Stromal cell of bone marrow (primary cell): ENCODE measurements around the gene ARMH1.

Experiments
- DNase-seq: peaks from one replicate; pipeline ENCODE4 v3.0.0-alpha.2; 2012; ENCODE audit warnings: low read depth

The ARMH1 gene

DNA sequence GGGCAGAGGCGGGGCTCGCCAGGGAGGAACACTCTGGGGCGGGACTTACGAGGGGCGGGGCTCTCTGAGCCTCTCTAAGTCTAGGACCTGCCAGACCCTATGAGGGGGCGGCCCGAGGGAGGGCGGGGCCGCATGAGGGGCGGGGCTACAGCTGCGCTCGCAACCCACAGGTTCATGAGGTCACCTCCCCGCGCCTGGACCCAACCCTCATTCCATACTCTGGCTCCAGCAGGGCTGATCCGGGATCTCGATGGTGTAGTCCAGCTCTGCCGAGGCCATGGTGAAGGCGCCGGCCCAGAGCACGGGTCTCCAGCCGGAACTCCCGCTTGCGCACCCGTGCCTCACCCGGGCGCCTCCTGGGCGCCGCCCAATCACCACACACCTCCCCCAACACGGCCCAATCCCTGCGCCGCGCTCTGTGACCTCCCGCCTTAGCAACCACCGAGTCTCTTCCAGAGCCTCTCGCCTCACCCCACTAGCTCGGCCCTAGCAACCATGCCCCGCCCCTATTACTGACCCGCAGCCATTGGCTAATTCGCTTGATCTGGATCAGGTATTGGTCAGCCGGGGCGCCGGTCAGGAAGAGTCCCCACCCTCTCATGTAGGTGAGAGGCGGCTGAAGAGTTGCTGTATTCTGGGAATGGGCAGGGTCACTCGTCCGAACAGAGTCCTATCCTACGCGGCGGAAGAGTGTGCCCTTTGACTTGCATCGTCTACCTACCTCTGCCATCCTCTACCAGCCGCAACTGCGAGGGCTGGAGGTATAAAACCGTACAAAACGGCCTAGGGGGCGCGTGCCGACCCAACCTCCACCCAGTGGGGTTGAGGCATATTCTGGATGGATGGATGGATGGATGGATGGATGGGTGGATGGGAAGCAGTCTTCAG, at the start of gene ARMH1, which contains the start of gene TMEM53:
Gene ARMH1 (plus strand): TSS at position 602 of the 888 bp plus-strand sequence. CDS start 14,984 bp downstream, outside the sequence.
Gene TMEM53 (minus strand): TSS at position 369 of the 888 bp plus-strand sequence. CDS start 90 bp downstream, at position 279.
- DNase-seq, result peak; percentile 99

DNA sequence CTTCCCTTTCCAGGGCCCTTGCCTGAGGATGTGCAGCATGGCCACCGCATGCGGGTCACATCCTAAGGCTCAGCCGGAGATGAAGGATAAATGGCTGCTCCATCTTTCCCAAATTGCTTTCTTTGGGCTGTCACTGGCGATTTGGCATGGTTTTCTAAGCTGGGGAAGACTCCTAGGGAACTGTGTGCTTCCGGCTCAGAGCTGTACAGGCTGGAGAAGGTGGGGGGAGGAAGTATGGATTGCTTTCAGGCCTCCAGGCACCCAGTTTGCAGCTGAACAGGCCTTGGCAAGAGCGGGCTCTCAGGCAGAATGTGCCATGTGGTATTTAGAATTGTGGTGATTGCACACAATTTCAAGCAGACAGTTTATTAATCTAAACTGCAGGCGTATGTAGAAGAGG, 49.2 kb upstream of the ARMH1 start:
- no peak for DNase-seq

DNA sequence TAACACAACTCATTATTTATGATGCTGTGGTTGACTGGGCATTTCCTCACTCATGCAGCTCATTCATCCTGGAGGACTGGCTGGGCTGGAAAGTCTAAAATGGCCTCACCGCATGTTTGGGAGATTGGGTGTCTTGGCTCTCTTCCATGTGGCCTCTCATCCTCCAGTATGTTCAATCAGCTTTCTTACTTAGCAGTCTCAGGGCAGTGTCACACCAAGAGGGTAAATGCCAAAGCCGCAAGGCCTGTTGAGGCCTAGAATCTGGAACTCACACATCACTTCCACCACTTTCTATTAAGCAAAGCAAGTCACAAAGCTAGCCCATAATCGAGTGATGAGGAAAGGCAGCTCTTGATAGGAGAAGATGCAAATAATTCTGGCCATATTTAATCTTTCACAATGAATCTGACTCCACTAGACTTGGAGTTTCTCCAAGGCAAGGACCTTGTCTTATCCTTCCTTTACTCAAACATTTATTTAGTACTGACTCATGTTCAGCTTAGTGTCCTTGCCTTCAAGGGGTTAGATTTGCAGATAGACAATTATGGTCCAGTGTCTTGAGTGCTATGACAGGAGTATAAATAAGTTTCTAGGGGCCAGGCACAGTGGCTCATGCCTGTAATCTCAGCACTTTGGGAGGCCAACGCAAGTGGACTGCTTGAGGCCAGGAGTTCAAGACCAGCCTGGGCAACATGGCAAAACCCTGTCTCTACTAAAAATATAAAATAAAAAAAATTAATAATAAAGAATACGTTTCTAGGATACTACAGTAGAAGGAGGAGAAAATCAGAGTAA, 45.4 kb upstream of the ARMH1 start:
- DNase-seq, result peak; percentile 80

GRCh38 chr1:44630116-44630515, 44.4 kb upstream of the ARMH1 start:
- DNase-seq, result no peak

GRCh38 chr1:44631333-44631646, 43.2 kb upstream of the ARMH1 start:
- DNase-seq, result no peak

DNA sequence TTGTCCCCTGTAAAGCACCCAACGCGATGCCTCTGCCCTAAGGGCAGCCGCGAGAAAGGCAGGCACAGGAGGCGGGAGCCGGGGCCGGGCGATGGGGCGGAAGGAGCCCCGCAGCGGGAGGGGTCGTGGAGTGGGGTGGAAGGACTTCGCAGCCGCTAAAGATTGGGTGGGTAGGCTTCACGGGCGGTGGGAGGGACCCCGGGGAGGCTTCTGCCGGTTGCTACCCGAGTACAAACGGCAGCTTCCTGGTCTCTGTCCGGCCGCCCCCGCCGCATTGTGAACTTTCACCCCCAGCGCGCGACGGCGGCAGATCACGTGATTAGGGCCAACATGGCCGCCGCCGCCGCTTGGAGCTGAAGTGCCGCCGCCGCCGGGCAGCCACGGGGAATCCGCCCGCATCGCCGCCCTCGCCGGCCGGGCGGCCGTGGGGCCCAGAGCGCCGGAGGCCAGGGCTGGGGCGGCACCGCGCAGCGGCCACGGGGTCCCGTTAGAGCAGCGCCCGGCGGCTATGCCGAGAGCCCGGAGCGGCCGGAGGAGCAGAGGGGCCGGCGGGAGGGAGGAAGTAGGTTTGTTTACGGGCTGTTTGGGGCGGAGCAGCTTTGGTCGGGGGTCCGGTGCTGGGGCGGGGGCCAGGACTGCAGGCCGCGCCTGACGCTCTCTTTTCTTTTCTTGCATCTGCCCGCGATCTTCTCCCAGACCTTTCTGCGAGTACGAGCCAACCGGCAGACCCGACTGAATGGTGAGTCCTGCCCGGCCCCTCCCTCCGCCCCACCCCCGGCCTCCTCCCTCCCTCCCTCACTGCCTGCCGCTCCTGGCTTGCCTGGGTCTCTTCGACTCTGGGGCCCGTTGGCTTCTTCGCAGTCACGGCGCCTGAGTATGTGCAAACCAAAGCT, 42.6 kb upstream of the ARMH1 start:
- peak; percentile 69 for DNase-seq

GRCh38 chr1:44632598-44632997, 41.9 kb upstream of the ARMH1 start:
- DNase-seq, result no peak

GRCh38 chr1:44634606-44635189, 39.8 kb upstream of the ARMH1 start:
- no peak for DNase-seq

- DNase-seq, result no peak
These were observed 39.1 kb upstream of the ARMH1 start for GRCh38 chr1:44635439-44635838.

GRCh38 chr1:44636083-44636687, 38.3 kb upstream of the ARMH1 start:
- DNase-seq, result no peak

DNA sequence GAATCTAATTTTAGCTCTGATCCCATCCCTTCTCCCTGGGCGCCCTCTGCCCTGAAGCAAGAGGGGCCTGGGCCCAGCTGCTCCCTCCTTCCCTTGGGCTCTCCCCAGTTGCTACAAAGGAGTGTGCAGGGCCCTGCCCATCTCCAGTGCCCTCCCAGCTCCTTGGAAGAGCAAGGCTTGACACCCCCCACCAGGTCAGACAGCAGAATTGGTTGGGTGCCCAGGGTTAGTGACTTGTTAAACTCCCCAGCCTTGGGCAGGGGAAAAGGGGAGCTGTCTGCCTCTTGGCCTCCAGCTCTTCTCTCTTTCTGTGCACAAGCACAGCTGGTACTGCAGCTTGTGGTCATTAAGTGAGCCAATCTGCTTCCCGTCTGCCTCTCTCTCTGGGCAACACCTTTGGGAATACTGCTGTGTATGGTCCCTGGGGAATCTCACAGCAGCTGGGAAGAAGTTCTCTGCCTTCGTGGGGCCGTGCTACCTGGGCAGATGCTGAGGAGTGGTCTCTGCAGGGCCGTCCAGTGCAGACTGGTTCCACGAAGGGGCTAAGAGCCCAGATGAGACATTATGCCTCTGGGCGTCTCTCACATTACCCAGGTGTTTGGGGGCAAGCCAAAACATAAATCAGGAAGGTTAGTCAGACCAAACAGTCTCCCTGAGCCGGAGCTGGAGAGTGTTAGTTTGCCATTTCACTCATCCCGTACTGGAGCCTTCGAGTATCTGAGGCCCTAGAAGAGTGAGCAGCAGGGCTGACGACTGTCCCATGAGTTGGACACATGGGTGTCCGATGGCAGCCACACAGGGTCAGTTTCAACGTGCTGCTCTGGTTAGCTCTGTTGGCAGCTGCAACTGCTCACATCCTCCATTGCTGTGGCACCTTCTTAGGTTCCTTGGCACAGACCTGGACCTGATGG, 37.6 kb upstream of the ARMH1 start:
- no peak for DNase-seq

DNA sequence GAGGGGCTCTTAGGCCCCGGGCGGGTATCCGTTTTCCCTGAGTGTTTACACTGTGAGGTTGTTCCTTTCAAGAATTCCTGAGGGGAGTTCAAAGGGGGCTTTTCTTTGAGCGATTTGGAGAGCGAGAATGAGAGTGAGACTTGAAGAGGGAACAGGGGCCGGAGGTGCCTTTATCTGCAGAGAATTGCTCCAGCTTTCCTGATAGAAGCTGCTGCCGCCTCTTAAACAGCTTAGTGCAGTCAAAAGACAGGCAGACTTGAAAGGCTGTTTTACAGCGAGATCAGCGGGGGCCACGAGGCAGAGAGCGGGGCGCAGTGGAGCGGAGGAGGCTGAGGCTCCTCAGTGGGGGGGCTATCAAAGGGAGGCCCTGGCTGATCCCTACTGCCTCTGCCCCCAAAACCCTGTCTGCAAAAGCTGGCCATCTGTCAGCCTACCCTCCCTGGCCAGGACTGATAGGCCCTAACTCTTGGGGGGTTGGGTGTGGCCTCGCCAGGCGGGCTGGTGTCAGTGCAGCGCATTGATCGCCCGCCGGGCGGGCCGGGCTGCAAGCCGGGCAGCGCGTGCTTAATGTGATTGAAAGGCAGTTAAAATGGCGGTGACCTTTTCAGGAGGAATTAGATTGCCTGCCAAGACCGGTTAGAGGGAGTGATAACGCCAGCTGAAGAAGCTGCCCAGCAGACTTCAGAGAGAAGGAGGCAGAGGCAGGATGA, 36.7 kb upstream of the ARMH1 start:
- no peak for DNase-seq

- no peak for DNase-seq
These were observed 34.2 kb upstream of the ARMH1 start for GRCh38 chr1:44640200-44640853.

DNA sequence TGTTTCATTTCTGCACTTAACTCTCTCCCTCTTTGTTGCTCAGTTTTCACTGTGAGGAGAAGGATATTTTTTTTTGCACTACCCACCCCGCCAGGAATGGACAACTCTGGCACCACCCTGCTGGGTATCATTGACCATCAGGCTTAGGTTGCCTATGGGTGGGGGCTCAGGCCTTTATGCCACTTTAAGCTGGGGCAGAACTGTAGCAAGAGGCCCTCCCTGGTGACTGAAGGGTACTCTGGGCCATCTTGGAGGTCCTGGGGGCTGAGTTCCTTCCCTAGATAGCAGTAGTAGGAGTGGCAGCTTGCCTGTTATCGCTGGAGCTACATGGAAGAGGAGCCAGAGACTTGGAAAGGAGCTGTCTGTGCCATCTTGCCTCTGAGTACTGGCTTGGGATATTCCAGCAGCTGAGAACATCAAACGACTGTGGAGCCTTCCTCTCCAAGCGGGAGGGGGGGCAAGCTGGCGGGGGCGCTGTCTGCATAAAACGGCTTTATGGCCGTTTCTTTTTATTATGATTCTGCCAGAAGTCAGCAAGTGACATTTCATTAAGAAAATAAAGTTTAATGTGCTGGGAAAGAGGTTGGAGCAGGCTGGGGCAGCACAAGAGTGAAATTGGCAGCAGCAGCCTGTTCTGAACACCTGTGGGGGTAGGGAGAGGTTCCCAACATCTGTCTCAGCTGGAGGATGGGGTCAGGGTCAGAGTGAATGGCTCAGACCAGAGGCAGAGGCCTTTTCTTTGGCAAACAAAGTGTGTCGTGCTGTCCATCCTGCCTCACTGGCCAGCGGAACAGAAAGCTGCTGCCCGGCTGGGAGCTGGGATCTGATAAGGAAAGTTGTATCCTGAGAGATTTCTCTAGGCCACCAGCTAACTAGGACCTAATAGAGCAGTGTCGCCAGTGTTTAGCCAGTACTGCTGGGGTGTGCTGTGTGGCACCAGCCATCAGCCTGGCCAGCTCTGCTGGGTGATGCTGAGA, 33.1 kb upstream of the ARMH1 start:
- no peak for DNase-seq

DNA sequence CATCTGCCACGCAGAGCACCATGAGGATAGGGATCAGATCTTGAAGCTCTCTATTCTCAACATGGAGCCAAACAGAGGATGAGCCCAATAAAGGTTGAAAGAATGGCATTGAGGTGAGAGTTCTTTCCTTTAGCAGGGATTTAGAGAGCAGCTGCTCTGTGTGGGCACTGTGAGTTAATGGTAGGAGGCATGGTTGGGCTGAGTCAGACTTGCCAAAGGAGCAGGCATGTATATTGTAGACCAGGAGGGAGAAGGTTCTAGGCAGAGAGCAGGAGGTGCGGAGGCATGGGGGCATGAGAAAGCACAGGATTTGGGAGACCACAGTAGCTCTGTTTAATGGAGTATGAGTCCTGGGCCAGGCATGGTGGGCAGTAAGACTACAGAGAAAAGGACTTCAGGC, 32.3 kb upstream of the ARMH1 start:
- DNase-seq, result no peak

GRCh38 chr1:44642925-44643324, 31.6 kb upstream of the ARMH1 start:
- DNase-seq, result no peak

- DNase-seq, result no peak
These were observed 30.7 kb upstream of the ARMH1 start for GRCh38 chr1:44643721-44644334.
